Left colon (tissue), 2 donors: ENCODE results near the gene GAS6. TPM values are rescaled to one million over a fixed set of nuclear protein-coding genes. Genes with fewer than 3 reads are reported as not detected.
"Not testable (repeated sequence)": the region's sequence is repeated elsewhere in the genome, so short reads cannot be mapped to it uniquely, and the experiment has no call there.

Experiments used
- ATAC-seq: fragments of 200-7000 bp; cut with Tn5 transposase; one replicate; pipeline ENCODE4 v1.9.1; 2020; ENCODE audit warnings: mild to moderate bottlenecking, moderate library complexity
- DNase-seq, 2 donors: peaks; one replicate each; pipeline ENCODE4 v3.0.0-alpha.2; 2020
- intact Hi-C, 2 donors: fragments of 100-400 bp; cut with DNase I in 1 of 2; cut with micrococcal nuclease in 1 of 2; formaldehyde crosslinking; loops; one replicate each; pipeline versions ENCODE4 v1.11.2 to v1.14.0; 2022; cut with DNase I, micrococcal nuclease
- total RNA-seq, 2 donors: library from RNA; stranded (reverse); fragmentation: NEBNext Ultra II Directional; extraction: Animal tissue kit (Norgen Biotek cat#: 25700); gene quantifications; one replicate each; pipeline ENCODE4 v1.2.1, GENCODE V29; 2021
- donor health status: DM: no; HTN: no; CAD: no.
- donor health status: DM: yes; HTN: yes; CAD: no.

The GAS6 gene
- total RNA-seq, 2 donors from 2014 or later = 125 to 185 TPM

DNA sequence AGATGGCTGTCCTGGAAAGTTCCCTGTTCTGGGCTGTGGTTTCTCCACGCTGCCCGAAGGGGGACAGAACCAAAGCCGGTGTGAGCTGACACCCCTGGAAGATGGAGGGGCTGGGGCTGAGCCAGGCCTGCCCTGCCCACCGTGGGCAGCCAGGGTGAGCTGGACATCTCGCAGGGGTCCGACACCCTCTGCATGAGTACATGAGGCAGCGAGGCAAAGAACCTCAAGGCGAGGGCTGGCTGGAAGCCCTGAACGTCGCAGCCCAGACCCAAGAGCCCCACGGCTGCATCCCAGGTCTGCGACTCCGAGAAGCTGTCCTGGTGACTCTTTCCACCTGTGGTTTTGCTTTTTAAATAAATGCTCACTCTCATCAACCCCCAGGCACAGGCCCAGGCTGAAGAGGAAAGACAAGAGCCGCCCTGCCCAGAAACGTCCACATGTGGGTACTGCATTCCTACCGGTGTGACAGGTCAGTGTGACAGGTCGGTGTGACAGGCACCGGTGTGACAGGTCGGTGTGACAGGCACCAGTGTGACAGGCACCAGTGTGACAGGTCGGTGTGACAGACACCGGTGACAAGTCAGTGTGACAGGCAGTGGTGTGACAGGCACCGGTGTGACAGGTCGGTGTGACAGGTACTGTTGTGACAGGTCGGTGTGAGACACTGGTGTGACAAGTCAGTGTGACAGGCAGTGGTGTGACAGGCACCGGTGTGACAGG, 30.6 kb downstream of the GAS6 start:
- no peak for ATAC-seq
- DNase-seq = no peak
- intact Hi-C loops = no loop called here

DNA sequence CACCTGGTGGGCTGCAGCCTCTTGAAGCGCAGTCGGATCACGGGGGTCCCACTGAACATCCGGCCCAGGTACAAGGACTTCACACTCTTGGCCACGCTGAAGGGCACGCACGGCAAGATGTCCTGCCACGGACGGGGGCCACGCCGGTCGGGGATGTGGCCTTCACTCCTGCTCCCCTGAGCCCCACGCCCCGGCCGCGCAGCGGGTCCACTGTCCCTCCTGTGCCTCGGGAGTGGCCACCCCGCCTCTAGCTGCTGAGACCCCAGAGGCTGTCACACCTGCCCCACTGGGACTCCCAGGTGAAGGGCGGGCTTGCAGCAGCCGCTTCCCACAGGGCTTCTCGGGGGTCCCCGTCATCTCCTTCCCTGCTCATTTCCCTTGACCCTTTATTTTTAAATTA, 31.2 kb downstream of the GAS6 start:
- ATAC-seq = no peak
- intact Hi-C loops = no loop called here
- no peak for DNase-seq

DNA sequence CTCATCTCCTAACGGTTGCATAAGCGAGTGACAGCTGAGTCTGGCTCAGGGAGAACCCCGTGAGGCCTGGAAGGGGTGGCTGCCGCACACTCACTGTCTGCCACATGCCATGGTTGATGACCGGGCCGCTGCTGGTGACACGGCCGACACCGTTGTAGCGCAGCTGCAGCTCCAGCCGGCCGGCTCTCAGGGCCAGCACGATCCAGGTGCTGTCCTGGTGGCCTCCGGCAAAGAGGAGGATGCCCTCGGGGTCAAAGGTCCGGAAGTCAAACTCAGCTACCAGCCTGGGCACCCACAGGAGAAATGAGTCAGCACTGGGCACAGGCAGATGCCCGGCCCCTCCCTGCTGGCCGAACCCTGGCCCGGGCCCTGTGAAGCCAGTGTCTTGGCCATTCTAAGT, 31.7 kb downstream of the GAS6 start:
- intact Hi-C loops = no loop called here
- ATAC-seq (peak; percentile 26), DNase-seq (no peak)

DNA sequence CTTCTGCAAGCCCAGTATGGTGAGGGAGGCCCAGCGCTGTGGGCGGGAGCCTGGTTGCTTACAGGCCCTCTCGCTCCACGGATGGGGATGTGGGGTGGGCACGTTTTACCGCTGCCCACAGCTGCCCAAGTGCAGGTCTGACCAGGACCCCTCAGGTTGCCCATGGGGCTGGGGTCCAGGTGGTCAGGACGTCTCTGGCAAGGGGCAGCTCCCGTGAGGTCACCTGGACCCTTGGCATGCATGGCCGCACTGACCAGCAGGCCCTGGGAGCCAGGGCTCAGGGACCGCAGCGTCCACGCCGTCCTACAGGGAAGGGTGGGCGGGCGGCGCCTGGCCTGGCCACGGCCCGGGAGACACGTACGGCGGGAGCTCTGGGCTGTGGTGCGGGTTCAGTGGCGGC, 32.8 kb downstream of the GAS6 start:
- intact Hi-C loops = no loop called here
- DNase-seq (no peak), ATAC-seq (no peak)

DNA sequence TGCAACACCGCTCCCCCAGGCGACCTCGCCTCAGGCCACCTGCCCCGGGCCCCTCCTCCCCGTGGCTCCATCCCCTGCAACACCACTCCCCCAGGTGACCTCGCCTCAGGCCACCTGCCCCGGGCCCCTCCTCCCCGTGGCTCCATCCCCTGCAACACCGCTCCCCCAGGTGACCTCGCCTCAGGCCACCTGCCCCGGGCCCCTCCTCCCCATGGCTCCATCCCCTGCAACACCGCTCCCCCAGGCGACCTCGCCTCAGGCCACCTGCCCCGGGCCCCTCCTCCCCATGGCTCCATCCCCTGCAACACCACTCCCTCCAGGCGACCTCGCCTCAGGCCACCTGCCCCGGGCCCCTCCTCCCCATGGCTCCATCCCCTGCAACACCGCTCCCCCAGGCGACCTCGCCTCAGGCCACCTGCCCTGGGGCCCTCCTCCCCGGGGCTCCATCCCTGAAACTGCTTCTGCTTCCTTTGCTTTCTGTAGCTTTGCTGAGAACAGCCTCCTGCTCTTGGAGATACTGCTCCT, 33.4 kb downstream of the GAS6 start:
- intact Hi-C loops, DNase-seq, ATAC-seq: not testable (repeated sequence)

DNA sequence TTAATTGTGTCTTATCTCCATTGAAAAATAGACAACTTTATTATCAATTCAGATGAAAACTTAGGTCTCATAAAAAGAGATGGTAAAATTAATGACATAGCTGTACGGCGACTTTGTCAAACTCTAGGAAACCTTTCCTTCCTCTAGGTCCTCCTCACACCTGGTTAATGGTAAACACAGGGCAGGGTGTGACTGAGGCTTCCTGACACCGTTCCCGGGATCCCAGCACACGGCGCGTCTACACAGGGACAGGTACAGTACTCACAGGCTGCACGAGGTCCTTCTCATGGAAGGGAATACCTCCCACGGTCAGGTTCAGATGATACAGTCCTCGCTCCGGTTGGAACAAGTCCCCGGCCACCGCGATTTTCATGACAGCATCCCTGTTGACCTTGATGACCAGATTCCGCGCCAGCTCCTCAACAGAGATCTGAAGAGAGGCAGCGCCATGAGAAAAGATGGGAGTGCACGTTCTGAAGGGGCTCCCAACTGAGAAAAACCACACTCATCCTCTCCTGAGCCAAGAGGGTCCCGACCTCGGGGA, 35.5 kb downstream of the GAS6 start:
- no peak for DNase-seq
- intact Hi-C loops = no loop called here
- ATAC-seq = peak; percentile 73

DNA sequence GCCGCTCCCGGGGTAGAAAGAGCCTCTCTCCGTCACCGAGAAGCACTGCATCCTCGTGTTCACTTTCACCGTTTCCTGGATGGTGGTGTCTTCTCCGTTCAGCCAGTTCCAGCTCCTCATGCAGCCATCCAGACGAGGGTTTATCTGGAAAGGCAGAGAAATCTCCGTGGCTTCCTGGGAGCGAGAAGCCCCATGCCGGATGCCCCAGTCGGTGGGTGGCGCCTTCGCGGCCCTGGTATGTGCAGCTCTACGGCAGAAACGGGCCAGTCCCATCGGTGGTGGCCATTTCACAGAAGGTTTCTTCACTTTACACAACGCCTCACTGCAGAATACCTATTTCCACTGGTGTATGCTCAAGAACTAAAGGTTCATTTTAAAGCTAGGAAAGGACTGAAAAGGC, 36.9 kb downstream of the GAS6 start:
- ATAC-seq (no peak), DNase-seq (no peak)
- intact Hi-C loops = no loop called here

DNA sequence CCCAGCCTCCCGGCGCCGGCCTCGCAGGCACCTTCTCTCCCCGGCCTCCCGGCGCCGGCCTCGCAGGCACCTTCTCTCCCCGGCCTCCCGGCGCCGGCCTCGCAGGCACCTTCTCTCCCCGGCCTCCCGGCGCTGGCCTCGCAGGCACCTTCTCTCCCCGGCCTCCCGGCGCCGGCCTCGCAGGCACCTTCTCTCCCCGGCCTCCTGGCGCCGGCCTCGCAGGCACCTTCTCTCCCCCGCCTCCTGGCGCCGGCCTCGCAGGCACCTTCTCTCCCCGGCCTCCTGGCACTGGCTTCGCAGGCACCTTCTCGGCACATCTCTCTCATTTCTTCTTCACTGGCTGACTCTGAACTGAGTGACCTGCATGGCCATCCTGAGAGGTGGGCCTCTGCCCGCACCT, 37.4 kb downstream of the GAS6 start:
- ATAC-seq, intact Hi-C loops, DNase-seq: not testable (repeated sequence)

DNA sequence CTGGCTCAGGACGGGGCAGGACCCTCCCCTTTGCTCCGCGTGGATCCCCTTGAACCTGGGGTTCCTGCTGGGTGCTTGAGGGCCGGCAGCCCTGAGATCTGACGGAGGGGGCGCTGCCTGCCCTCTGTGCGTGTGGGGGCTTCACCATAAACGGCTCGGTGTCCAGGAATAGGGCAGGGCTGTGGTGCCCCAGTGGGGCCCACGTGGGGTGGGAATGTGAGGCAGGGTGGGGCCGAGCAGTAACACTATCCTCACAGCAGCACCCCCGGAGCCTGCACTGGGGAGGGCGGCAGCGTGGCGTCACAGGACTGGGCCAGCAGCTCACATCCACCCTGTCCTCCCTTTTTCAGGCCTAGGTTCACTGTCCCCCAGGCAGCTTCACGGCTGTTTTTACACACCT, 38.0 kb downstream of the GAS6 start:
- ATAC-seq (no peak), DNase-seq (no peak)
- intact Hi-C loops = no loop called here

DNA sequence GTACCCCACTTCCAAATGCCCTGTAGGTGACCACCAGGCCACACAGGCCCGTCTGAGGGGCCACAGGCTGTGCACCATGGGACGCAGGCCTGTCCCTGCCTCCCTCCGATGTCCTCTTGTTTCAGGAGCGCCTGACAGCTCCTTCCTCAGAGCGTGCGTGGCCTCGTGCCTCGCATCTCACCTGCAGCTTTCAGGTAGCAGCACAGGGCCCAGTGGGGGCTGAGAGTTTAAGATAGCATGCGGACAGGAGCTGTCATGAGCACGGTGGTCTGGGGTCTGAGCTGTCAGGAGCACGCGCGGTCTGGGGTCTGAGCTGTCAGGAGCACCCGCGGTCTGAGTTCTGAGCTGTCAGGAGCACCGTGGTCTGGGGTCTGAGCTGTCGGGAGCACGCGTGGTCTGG, 40.1 kb downstream of the GAS6 start:
- ATAC-seq = no peak
- no peak for DNase-seq
- intact Hi-C loops = no loop called here

DNA sequence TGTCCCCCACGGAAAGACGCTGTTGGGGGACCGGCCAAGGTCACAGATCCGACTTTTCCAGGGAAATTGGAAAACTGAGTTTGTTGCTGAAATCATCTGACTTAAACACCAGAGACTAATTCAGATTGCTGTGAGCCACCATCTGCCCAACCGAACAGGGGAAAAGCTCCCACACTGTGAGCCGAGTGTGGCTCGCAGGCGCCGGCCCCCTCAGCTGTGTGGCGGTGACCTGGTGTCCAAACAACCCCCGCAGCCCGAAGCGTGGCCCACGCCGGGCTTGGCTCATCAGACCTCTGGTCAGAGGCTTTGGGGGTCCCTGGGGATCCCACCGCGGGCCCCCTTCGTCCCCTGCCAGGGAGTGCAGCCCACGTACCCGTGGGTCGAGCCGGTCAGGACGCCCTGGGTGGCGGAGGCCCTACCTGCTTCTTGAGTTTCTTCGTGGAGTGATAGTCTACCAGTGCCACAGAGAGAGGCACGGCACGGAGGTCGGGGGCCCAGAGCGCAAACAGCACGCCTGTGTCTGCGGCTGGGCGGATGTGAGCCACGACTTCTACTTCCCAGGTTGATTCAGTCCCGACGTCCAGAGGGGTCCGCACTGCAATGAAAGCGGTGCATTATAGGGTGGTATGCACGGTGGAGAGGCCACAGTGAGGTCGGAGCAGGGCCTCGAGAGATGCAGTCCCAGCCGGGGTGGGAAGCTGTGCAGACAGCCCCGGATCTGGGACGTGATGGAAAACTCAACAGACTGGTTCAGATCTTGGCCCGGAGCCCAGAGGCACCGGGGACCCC, 40.7 kb downstream of the GAS6 start:
- DNase-seq (no peak), ATAC-seq (no peak)
- intact Hi-C loops = no loop called here

DNA sequence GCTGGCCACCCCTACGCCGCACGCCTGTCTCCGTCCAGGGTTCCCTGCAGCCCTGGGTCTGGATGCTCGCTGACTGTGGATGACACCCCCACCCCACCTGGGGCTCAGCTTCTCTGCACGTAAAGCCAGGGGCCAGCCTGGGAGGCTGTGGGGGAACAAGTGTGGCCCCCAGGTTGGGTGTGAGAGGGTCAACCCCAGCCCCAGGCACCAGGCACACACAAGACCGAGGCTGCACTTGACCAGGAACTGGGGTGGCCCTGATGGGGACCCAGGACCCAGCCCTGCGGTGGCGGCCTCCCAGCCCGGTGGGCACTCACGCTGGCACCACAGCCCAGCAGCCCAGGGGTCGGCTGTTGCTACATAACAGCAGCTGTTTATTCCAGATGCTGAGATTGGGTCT, 41.6 kb downstream of the GAS6 start:
- intact Hi-C loops = no loop called here
- no peak for DNase-seq

DNA sequence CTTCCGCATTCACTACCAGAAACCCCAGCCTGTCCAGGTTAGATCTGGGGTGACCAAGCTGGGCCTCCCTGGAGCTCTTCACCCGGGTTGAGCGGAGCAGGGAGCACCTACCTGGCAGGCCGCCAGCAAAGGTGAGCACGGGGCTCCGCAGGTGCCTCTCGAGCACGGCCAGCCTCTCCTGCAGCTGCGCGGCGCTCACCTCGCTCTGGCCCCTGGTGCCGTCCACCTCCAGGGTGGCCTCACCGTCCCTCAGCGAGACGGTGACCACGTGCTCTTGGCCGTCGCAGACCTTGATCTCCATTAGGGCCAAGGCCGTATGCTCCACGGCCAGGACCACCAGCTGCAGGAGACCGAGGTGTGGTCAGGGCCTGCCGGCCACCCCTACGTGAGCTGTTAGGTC, 42.0 kb downstream of the GAS6 start:
- intact Hi-C loops = no loop called here
- no peak for ATAC-seq
- no peak for DNase-seq

More for the DNA sequence above, 41.6 kb downstream of the GAS6 start:
- no peak for ATAC-seq

DNA sequence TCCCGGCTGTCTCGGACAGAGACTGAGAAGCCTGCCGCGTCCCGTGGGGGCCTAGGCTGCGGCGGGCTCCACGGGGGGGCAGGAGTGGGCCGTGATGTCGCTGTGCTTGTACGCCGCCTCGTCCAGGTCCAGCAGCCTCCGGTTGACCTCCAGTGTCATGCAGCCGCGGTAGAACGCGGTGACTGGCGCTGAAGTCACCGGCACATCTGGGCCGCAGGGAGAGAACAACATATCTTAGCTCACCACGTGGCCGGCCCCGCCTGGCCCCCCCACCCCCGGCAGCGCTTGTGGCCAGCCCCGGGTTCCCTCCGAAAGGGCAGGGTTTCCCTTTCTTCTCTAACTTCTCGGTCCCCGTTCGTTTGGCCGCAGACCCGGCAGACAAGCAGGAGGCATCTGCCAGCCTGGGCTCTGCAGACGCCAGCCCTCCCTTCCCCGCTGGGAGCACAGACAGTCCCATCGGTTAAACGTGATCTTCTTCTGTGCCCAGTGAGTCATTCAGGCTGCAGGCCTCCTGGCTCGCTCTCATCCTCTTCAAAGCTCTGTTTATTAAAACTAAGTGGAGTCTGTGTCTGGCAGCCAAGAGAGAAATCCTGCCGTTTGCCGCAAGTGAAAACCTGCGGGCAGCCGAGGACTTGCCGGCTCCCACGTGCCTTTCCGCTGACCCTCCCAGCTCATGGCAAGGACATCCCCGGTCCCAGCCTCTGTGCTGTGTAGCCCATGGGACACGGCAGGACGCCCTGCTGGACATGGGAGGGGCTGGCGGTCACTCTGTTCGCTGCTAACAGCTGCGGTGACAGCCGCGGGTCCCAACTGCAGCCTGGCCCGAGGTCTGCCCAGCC, 42.8 kb downstream of the GAS6 start:
- DNase-seq (peak; percentile 37 to 74), ATAC-seq (peak; percentile 8)
- intact Hi-C loops = no loop called here

DNA sequence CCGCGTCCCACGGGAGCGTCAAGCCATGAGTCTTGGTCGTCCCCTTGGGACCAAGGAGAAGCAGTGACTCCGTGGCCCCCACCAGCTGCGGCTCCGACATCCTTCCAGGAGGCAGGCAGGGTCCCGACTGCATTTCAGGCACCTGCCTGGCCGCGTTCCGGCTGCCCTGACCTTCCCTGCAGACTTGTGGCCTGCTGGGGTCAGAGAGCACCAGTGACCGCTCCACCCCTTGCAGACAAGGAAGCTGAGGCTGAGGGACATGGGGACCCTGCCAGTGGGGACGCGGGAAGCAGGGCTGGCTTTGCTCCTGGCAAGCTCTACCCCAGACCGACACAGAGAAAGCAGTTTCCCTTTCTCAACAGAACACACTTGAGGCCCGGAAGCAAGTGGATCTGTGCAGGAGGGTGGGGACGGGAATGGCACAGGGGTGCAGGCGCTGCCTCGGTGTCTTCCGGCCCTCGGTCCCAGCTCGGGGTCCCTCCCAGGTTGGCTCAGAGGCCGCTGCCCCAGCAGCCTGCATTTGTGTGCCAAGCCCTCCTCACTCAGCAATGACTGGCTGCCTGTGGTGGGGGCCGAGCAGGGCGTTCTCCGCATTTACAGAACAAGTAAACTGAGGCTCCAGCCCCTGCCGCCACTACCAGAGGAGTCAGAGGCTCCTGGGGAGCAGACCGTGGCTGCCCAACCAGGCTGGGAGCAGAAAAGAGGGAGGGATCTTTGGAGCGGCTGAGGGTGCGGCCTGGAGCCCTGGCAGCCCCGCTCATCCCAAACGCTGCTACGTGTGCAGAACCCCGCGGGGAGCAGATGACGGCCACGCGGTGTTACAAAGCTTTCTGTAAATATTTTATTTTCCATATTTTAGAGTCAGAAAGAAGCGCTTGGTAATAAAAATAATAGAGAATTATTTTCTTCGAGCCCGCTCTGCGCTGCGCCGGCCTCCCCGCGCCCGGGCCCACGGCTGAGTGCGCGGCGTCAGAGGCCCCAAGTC, 43.9 kb downstream of the GAS6 start:
- ATAC-seq (no peak), DNase-seq (no peak)
- intact Hi-C loops = loop anchor here in 1 of 2 donors (5.0 kb wide), 1 partner anchor 127 kb away; no protein-coding TSS in a partner anchor

DNA sequence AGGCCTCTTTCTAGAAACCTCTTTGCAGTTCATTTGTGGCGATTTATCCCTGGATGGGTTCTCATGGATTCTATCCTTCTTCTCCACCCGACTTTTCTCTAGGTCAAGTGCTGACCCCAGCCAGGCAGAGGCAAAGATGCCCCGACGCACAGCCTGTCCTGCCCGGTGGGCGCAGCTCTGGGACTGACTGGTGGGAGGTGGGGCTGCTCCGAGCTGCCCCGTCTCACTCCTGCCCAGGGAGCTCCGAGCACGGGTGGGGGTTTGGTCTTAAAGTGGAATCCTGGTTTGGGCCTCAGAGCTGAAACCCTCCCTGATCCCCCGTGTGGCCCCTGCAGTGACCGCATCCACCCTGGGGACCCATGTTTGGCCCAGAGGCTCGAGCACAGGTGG, 44.5 kb downstream of the GAS6 start:
- no peak for ATAC-seq
- DNase-seq = no peak
- intact Hi-C loops = loop anchor here in 1 of 2 donors (5.0 kb wide), 1 partner anchor 128 kb away; no protein-coding TSS in a partner anchor

DNA sequence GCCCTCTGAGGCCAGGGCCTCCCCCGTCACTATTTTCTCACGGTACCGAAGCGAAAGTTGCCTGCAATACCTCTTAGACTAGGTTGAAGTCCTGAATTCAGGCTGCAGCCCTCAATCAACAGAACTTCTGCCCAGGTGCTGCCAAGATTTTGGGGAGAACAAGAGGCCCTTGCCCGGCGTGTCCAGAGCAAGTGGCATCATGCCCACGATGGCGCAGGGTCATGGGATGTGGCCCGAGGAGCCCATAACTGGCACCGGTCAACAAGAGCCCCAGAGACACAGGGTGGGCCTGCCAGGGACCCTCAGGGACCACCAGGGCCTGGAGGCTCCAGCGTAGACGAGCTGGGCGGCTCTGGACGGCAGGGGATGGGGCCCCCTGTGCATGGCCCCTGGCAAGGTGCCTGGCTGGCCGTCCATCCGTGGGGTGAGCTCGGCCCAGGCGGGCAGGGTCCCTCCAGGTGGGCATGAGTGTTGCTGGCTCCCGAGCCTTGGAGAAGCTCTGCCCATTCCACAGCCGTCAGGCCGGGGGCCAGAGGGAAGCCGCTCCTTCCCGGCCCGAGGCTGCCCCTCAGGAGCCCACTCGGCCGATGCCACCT, 45.1 kb downstream of the GAS6 start:
- intact Hi-C loops = loop anchor here in 1 of 2 donors (5.0 kb wide), 1 partner anchor 129 kb away; no protein-coding TSS in a partner anchor
- DNase-seq (no peak), ATAC-seq (peak; percentile 1)
